ENCODE measurements around the gene PACRG. TPM values are rescaled to one million over a fixed set of nuclear protein-coding genes. Genes with fewer than 3 reads are reported as not detected.

The PACRG gene
- total and polyA plus RNA-seq, 8 donors, result 1.8 to 28.6 (median 3.2) TPM; not detected in 2

DNA sequence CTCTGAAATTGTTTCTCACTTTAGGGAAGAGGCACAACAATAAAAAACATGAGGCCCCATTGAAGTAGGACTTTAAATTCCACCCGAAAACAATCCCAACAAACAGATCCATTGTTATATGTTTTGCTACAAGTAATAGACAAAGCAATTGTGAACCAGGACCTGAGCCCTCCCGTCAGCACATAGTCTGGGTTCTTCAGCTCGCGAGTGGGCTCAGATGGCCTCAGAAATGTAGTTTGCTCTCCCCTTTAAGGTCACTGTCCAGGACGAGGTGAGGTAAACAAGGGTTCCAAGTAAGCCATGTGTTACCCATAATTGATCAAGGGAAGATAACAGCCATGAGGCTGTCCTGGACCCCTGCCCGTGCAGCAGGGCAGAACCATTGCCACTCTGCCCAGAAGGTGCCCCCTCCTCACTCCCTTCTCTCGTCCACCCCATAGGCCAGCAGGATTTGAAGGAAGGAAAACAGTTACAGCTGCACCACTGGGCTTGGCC is 526.6 kb downstream of the PACRG start:
- H3K9me3 ChIP-seq, result no peaks in the 10 kb centered on the region
- no peak overlapping the region for H3K27ac ChIP-seq
- H3K4me1 ChIP-seq, result no peaks in the 10 kb centered on the region
- no peak overlapping the region for H3K4me3 ChIP-seq
- no peak for DNase-seq
- H3K36me3 ChIP-seq, result no peaks in the 10 kb centered on the region
- TF ChIP-seq POLR2A (IDR thresholded peaks at IDR 0.05) (no peak), EP300 (IDR thresholded peaks at IDR 0.05) (no peak), POLR2AphosphoS5 (IDR thresholded peaks at IDR 0.05) (no peak)
- TF ChIP-seq, protein P1, sequence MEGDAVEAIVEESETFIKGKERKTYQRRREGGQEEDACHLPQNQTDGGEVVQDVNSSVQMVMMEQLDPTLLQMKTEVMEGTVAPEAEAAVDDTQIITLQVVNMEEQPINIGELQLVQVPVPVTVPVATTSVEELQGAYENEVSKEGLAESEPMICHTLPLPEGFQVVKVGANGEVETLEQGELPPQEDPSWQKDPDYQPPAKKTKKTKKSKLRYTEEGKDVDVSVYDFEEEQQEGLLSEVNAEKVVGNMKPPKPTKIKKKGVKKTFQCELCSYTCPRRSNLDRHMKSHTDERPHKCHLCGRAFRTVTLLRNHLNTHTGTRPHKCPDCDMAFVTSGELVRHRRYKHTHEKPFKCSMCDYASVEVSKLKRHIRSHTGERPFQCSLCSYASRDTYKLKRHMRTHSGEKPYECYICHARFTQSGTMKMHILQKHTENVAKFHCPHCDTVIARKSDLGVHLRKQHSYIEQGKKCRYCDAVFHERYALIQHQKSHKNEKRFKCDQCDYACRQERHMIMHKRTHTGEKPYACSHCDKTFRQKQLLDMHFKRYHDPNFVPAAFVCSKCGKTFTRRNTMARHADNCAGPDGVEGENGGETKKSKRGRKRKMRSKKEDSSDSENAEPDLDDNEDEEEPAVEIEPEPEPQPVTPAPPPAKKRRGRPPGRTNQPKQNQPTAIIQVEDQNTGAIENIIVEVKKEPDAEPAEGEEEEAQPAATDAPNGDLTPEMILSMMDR (IDR thresholded peaks at IDR 0.05), result no peak
- intact Hi-C loops (cut with DNase I; ENCODE audit: low total_unique reads), result no loop called here
- H3K27me3 ChIP-seq, result no peaks in the 10 kb centered on the region
- WGBS, 5 donors, result 78 to 82% (median 80%) methylated on average over 7 of the region's 7 CpGs

GRCh38 chr6:163255265-163255664 is 527.5 kb downstream of the PACRG start:
- H3K36me3 ChIP-seq, result no peaks in the 10 kb centered on the region
- intact Hi-C loops (cut with DNase I; ENCODE audit: low total_unique reads), result no loop called here
- DNase-seq, result no peak
- peaks cover 4 to 8% (median 6%) of the 10 kb centered on the region in 4 donors for H3K4me1 ChIP-seq
- no peak overlapping the region for H3K4me3 ChIP-seq
- H3K9me3 ChIP-seq, result no peaks in the 10 kb centered on the region
- 82 to 100% (median 92%) methylated on average over 2 of the region's 2 CpGs for WGBS, 5 donors
- H3K27ac ChIP-seq, result no peak overlapping the region
- TF ChIP-seq POLR2AphosphoS5 (IDR thresholded peaks at IDR 0.05) (no peak), POLR2A (IDR thresholded peaks at IDR 0.05) (no peak), EP300 (IDR thresholded peaks at IDR 0.05) (no peak)
- TF ChIP-seq, protein P1 (IDR thresholded peaks at IDR 0.05), result no peak
- H3K27me3 ChIP-seq, result no peaks in the 10 kb centered on the region

DNA sequence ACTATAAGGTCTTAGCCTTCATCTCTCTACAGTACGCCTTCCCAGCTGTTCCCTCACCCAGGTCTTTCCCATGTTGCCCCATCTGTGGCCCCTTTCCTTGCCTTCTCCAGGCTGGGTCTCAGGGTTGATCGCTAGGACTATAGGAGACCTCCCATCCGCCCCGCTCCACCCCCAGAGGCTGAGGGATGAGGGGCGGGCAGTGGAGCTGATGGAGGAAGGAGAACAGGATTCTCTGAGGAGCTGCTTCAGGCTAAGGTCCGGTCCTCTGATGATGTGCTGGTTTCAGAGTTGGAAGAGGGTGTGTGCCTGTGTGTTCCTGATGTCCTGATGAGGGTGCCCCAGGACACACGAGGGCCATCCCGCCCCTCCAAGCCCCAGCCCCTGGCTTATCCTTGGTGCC is 531.9 kb downstream of the PACRG start:
- peaks cover 7 to 36% (median 14%) of the 10 kb centered on the region in 4 donors for H3K4me1 ChIP-seq
- no peaks in the 10 kb centered on the region for H3K9me3 ChIP-seq
- peak overlapping the region in 1 of 5 donors; percentile 38 for H3K27ac ChIP-seq
- 71 to 85% (median 78%) methylated on average over 8 of the region's 8 CpGs for WGBS, 5 donors
- TF ChIP-seq EP300 (IDR thresholded peaks at IDR 0.05), result no peak
- TF ChIP-seq, protein P1 (IDR thresholded peaks at IDR 0.05), result no peak
- TF ChIP-seq POLR2AphosphoS5 (IDR thresholded peaks at IDR 0.05), result no peak
- TF ChIP-seq POLR2A (IDR thresholded peaks at IDR 0.05), result no peak
- no peaks in the 10 kb centered on the region for H3K36me3 ChIP-seq
- intact Hi-C loops (cut with DNase I; ENCODE audit: low total_unique reads), result no loop called here
- H3K4me3 ChIP-seq, result peak overlapping the region in 2 of 4 donors; percentile 24 to 25
- H3K27me3 ChIP-seq, result no peaks in the 10 kb centered on the region
- DNase-seq, result no peak

- peak overlapping the region in 3 of 4 donors; percentile 17 to 25 (median 24) for H3K4me3 ChIP-seq
- peak overlapping the region in 1 of 5 donors; percentile 38 for H3K27ac ChIP-seq
- 9 to 29% (median 28%) methylated on average over 21 of the region's 21 CpGs for WGBS, 5 donors
These were observed 532.5 kb downstream of the PACRG start for GRCh38 chr6:163260111-163260895.

More at GRCh38 chr6:163260111-163260895, 532.5 kb downstream of the PACRG start:
- H3K36me3 ChIP-seq, result no peaks in the 10 kb centered on the region
- DNase-seq, result peak in 1 of 2 donors; percentile 79
- H3K27me3 ChIP-seq, result no peaks in the 10 kb centered on the region
- TF ChIP-seq EP300 (IDR thresholded peaks at IDR 0.05), result no peak
- TF ChIP-seq POLR2AphosphoS5 (IDR thresholded peaks at IDR 0.05), result no peak
- no peak for TF ChIP-seq POLR2A (IDR thresholded peaks at IDR 0.05)
- TF ChIP-seq, protein P1 (IDR thresholded peaks at IDR 0.05), result no peak
- peaks cover 7 to 42% (median 17%) of the 10 kb centered on the region in 4 donors for H3K4me1 ChIP-seq
- intact Hi-C loops (cut with DNase I; ENCODE audit: low total_unique reads), result no loop called here
- no peaks in the 10 kb centered on the region for H3K9me3 ChIP-seq

All from stomach (tissue), 9 donors.